Esophagus squamous epithelium (tissue), 5 donors: Measurements from ENCODE around the gene CXCL17. TPM values are rescaled to one million over a fixed set of nuclear protein-coding genes. Genes with fewer than 3 reads are reported as not detected.
A peak's percentile ranks its signal among the peaks of the same experiment; 100 is the strongest.

Source experiments
- DNase-seq: peaks from one replicate; lab custom pipeline; 2025; lab: John Stamatoyannopoulos, UW
- H3K27ac ChIP-seq, 4 donors: fragments of 200-600 bp; sonication (generic); one replicate each; pipeline ENCODE4 v1.5.1; 2016 to 2019; ENCODE audit warnings: mild to moderate bottlenecking in 1 of 4
- H3K27me3 ChIP-seq, 4 donors: fragments of 200-600 bp; sonication (generic); 1 replicate in 3 of 4; 2 replicates in 1 of 4; pipeline versions ENCODE4 v1.5.1 to v1.6.0; 2017 to 2021; ENCODE audit warnings: antibody characterized with exemption in 1 of 4
- H3K36me3 ChIP-seq, 3 donors: fragments of 200-600 bp; sonication (generic); one replicate each; pipeline ENCODE4 v1.5.1; 2016 to 2019
- H3K4me1 ChIP-seq, 3 donors: fragments of 200-600 bp; sonication (generic); one replicate each; pipeline ENCODE4 v1.5.1; 2017 to 2019
- H3K4me3 ChIP-seq, 4 donors: fragments of 200-600 bp; sonication (generic); 1 replicate in 3 of 4; 2 replicates in 1 of 4; pipeline ENCODE4 v1.5.1; 2016 to 2019; ENCODE audit warnings: mild to moderate bottlenecking in 2 of 4, moderate library complexity in 1 of 4
- H3K9me3 ChIP-seq, 3 donors: fragments of 200-600 bp; sonication (generic); one replicate each; pipeline ENCODE4 v1.5.1; 2016 to 2019
- CTCF ChIP-seq, 6 experiments: fragments of 450-650 bp in 4 of 6; fragments of 200-600 bp in 2 of 6; sonication (generic) in 2 of 6; IDR thresholded peaks; one replicate each; pipeline ENCODE4 v1.5.1; 2016 to 2019; ENCODE audit warnings: antibody characterized with exemption in 6 of 6, mild to moderate bottlenecking in 4 of 6, moderate library complexity in 4 of 6
- POLR2A ChIP-seq, 4 donors: fragments of 450-650 bp; IDR thresholded peaks; one replicate each; pipeline ENCODE4 v1.6.1; 2017; ENCODE audit warnings: antibody characterized with exemption in 4 of 4, mild to moderate bottlenecking in 4 of 4, moderate library complexity in 3 of 4
- WGBS, 2 donors: methylation state at CpG; one replicate each; pipeline ENCODE4 v1.1.5; 2018; 5-methylcytosine and 5-hydroxymethylcytosine counted together
- intact Hi-C: fragments of 100-400 bp; cut with DNase I; formaldehyde crosslinking; loops from one replicate; pipeline ENCODE4 v1.15.0; 2022
- total RNA-seq, 4 donors: library from RNA; depleted of rRNA; stranded (reverse); fragments of >200 nt; gene quantifications; one replicate each; pipeline ENCODE4 v1.1.0, GENCODE V29; 2016
- donor health status: DM: yes; HTN: yes; CAD: no.

Gene CXCL17
- total RNA-seq, 4 donors from 2014 or later: 19.3 to 97.7 (median 33.8) TPM

GRCh38 chr19:42480335-42481095 lies 37.8 kb upstream of the CXCL17 start:
- no peak for TF ChIP-seq POLR2A (IDR thresholded peaks at IDR 0.05)
- TF ChIP-seq CTCF (IDR thresholded peaks at IDR 0.05): no peak
- H3K27me3 ChIP-seq: no peaks in the 10 kb centered on the region
- 32 to 41% methylated on average over 7 of the region's 7 CpGs for WGBS, 2 donors
- H3K36me3 ChIP-seq: no peaks in the 10 kb centered on the region
- H3K9me3 ChIP-seq: no peaks in the 10 kb centered on the region
- intact Hi-C loops: no loop called here
- H3K27ac ChIP-seq: peak overlapping the region in 1 of 4 donors; percentile 14
- H3K4me1 ChIP-seq: peaks cover 0 to 6% (median 0%) of the 10 kb centered on the region in 3 donors
- DNase-seq: no peak
- no peak overlapping the region for H3K4me3 ChIP-seq

GRCh38 chr19:42479736-42480135 lies 37.0 kb upstream of the CXCL17 start:
- intact Hi-C loops: no loop called here
- no peaks in the 10 kb centered on the region for H3K36me3 ChIP-seq
- no peaks in the 10 kb centered on the region for H3K27me3 ChIP-seq
- no peaks in the 10 kb centered on the region for H3K9me3 ChIP-seq
- TF ChIP-seq CTCF (IDR thresholded peaks at IDR 0.05) (no peak), POLR2A (IDR thresholded peaks at IDR 0.05) (no peak)
- H3K27ac ChIP-seq: no peak overlapping the region
- DNase-seq: no peak
- 80 to 88% methylated on average over 4 to 6 of the region's 9 CpGs for WGBS, 2 donors
- H3K4me3 ChIP-seq: no peak overlapping the region
- H3K4me1 ChIP-seq: peaks cover 0 to 6% (median 0%) of the 10 kb centered on the region in 3 donors

GRCh38 chr19:42478765-42479311 lies 36.1 kb upstream of the CXCL17 start:
- Histone ChIP-seq H3K27me3 (no peaks in the 10 kb centered on the region), H3K4me1 (peaks cover 0 to 6% (median 0%) of the 10 kb centered on the region in 3 donors), H3K36me3 (no peaks in the 10 kb centered on the region), H3K9me3 (no peaks in the 10 kb centered on the region), H3K4me3 (no peak overlapping the region), H3K27ac (no peak overlapping the region)
- WGBS, 2 donors: 90 to 100% methylated on average over 2 of the region's 2 CpGs
- DNase-seq: no peak
- no peak for TF ChIP-seq CTCF (IDR thresholded peaks at IDR 0.05)
- no peak for TF ChIP-seq POLR2A (IDR thresholded peaks at IDR 0.05)
- intact Hi-C loops: no loop called here

- Histone ChIP-seq H3K27me3 (no peaks in the 10 kb centered on the region), H3K4me3 (no peak overlapping the region), H3K27ac (no peak overlapping the region), H3K4me1 (peaks cover 0 to 8% (median 0%) of the 10 kb centered on the region in 3 donors), H3K9me3 (no peaks in the 10 kb centered on the region), H3K36me3 (no peaks in the 10 kb centered on the region)
- 90 to 96% methylated on average over 2 of the region's 2 CpGs for WGBS, 2 donors
- intact Hi-C loops: no loop called here
- TF ChIP-seq POLR2A (IDR thresholded peaks at IDR 0.05) (no peak), CTCF (IDR thresholded peaks at IDR 0.05) (no peak)
- DNase-seq: no peak
Observed at GRCh38 chr19:42477933-42478332, 35.2 kb upstream of the CXCL17 start.

GRCh38 chr19:42477117-42477516 lies 34.4 kb upstream of the CXCL17 start:
- no peak overlapping the region for H3K27ac ChIP-seq
- H3K4me1 ChIP-seq: peaks cover 0 to 17% (median 0%) of the 10 kb centered on the region in 3 donors
- no peak overlapping the region for H3K4me3 ChIP-seq
- no peak for DNase-seq
- WGBS, 2 donors: 91 to 94% methylated on average over 2 of the region's 2 CpGs
- intact Hi-C loops: no loop called here
- no peaks in the 10 kb centered on the region for H3K27me3 ChIP-seq
- H3K36me3 ChIP-seq: no peaks in the 10 kb centered on the region
- H3K9me3 ChIP-seq: no peaks in the 10 kb centered on the region
- TF ChIP-seq CTCF (IDR thresholded peaks at IDR 0.05) (no peak), POLR2A (IDR thresholded peaks at IDR 0.05) (no peak)
